GM12801 (cell line): ENCODE measurements around the gene APOL4.

Experiments
- CTCF ChIP-seq: IDR thresholded peaks from one replicate; pipeline ENCODE4 v1.5.1; 2011; ENCODE audit warnings: control low read depth; ENCODE audit not compliant: insufficient read length; ENCODE audit errors: extremely low read depth

APOL4 gene

GRCh38 chr22:36145881-36146280, 55.7 kb downstream of the APOL4 start:
- TF ChIP-seq CTCF: no peak

- TF ChIP-seq CTCF: no peak
These were observed 56.6 kb downstream of the APOL4 start for GRCh38 chr22:36144886-36145541.

GRCh38 chr22:36143956-36144355, 57.7 kb downstream of the APOL4 start:
- no peak for TF ChIP-seq CTCF

- TF ChIP-seq CTCF: no peak
These were observed 58.4 kb downstream of the APOL4 start for GRCh38 chr22:36143066-36143815.

- no peak for TF ChIP-seq CTCF
These were observed 60.1 kb downstream of the APOL4 start for GRCh38 chr22:36141481-36141880.
